GM23248 (cell line): ENCODE results near the gene SMURF2.

Experiments used
- EZH2 ChIP-seq: fragments of 200-600 bp; sonication (generic); IDR thresholded peaks from 2 replicates; pipeline ENCODE4 v1.6.1; 2018; ENCODE audit warnings: antibody characterized with exemption, mild to moderate bottlenecking; ENCODE audit not compliant: insufficient read depth, poor library complexity, severe bottlenecking
- EZH2phosphoT487 ChIP-seq: fragments of 200-600 bp; sonication (generic); IDR thresholded peaks from 2 replicates; pipeline ENCODE4 v1.6.1; 2018; ENCODE audit warnings: antibody characterized with exemption, moderate library complexity, mild to moderate bottlenecking, low read depth; ENCODE audit not compliant: insufficient read depth

GRCh38 chr17:64544742-64545141 lies 117.4 kb downstream of the SMURF2 start:
- TF ChIP-seq EZH2 (no peak), EZH2phosphoT487 (no peak)
